Large intestine (tissue), 3 donors: ENCODE data around the gene CADM1. TPM values are rescaled to one million over a fixed set of nuclear protein-coding genes. Genes with fewer than 3 reads are reported as not detected.

ENCODE experiments used
- DNase-seq, 2 donors: peaks; one replicate each; pipeline versions ENCODE4 v3.0.0 to v3.0.0-alpha.2; 2013
- H3K27ac ChIP-seq: one replicate; pipeline ENCODE4 v1.5.1; 2013; ENCODE audit warnings: low read length
- H3K27me3 ChIP-seq: 2 replicates; pipeline ENCODE4 v1.6.1; 2013; ENCODE audit warnings: low read length; ENCODE audit not compliant: control insufficient read depth, insufficient read depth
- H3K36me3 ChIP-seq: 2 replicates; pipeline ENCODE4 v1.6.1; 2013; ENCODE audit warnings: low read length; ENCODE audit not compliant: control insufficient read depth, insufficient read depth
- H3K4me1 ChIP-seq: one replicate; pipeline ENCODE4 v1.6.1; 2013; ENCODE audit warnings: low read length; ENCODE audit not compliant: control insufficient read depth, insufficient read depth
- H3K4me3 ChIP-seq: one replicate; pipeline ENCODE4 v1.5.1; 2013; ENCODE audit warnings: low read length
- H3K9me3 ChIP-seq: one replicate; pipeline ENCODE4 v1.6.1; 2013; ENCODE audit warnings: mild to moderate bottlenecking, low read depth, low read length, moderate library complexity; ENCODE audit not compliant: control insufficient read depth
- WGBS: methylation state at CpG from one replicate; pipeline ENCODE4 v1.1.5; 2013; ENCODE audit warnings: low lambda C conversion rate; ENCODE audit not compliant: insufficient coverage; 5-methylcytosine and 5-hydroxymethylcytosine counted together
- polyA plus RNA-seq: library from polyadenylated mRNA; unstranded; fragments of 120-200 nt; gene quantifications from one replicate; pipeline ENCODE4 v1.2.1, GENCODE V29; 2013

CADM1 gene
- polyA plus RNA-seq, 1 donor: 32.7 TPM

DNA sequence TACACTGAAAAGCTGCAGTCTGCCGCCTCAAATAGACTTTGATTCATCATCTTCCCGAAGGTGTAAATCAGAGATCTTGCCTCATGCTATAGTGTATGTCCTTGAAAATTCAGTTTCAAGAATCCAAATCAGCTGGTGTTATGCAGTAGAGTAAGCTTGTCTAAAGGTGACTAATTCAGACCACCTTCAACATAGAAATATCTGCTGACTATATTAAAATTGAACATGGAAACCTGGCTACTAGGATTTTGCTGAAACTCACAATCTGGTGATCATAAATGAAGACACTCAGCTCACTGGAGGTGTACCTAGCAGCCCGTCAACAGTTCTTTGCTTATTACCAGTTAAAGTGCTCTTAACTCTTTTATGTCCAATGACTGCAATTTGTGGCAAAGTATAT, 266.6 kb downstream of the CADM1 start:
- 69% methylated on average over 2 of the region's 3 CpGs for WGBS

DNA sequence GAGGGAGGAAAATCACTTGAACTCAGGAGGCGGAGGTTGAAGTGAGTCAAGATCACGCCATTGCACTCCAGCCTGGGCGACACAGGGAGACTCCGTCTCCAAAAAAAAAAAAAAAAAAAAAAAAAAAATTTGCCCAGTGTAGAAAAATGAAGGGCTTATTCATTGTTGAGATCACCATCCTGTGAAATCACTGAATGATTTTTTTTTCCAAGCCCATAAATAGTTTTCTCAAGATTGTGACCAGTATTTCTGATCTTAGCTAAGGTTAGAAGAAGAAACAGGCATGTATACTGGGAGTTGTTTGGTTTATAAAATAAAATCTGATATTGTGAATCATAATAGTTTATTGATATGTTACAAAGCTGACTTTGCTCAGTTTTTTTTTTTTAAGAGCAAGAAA, 269.4 kb downstream of the CADM1 start:
- no peak overlapping the region for H3K27ac ChIP-seq
- H3K9me3 ChIP-seq: no peaks in the 10 kb centered on the region
- WGBS: no CpG with 5 or more reads among the region's 4 CpGs
- H3K4me1 ChIP-seq: no peaks in the 10 kb centered on the region
- no peaks in the 10 kb centered on the region for H3K27me3 ChIP-seq
- H3K4me3 ChIP-seq: no peak overlapping the region
- DNase-seq: no peak
- H3K36me3 ChIP-seq: no peaks in the 10 kb centered on the region

More for the DNA sequence above, 266.6 kb downstream of the CADM1 start:
- H3K9me3 ChIP-seq: no peaks in the 10 kb centered on the region
- DNase-seq: no peak
- no peak overlapping the region for H3K27ac ChIP-seq
- no peaks in the 10 kb centered on the region for H3K27me3 ChIP-seq
- H3K36me3 ChIP-seq: no peaks in the 10 kb centered on the region
- H3K4me3 ChIP-seq: no peak overlapping the region
- no peaks in the 10 kb centered on the region for H3K4me1 ChIP-seq

DNA sequence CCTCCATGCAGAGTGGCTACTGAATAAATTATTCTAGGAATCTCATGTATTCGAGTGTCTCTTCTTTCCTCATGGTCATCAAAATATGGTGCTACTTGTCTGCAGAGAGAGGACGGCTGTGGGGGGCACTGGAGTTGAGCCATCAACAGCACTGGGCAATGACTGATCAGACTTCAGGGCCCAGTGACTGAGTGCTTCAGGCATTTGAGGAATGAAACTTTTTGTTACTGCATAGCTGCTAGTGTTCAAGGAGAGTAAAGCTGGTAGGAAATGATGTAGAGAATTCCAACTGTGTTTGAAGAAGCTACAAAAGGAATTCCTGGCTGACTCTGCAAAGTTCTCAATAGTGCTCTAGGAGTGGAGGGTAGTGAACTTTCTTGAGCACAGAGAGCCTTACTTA, 277.7 kb downstream of the CADM1 start:
- WGBS: no CpG with 5 or more reads among the region's 2 CpGs
- H3K36me3 ChIP-seq: no peaks in the 10 kb centered on the region
- H3K27me3 ChIP-seq: no peaks in the 10 kb centered on the region
- H3K27ac ChIP-seq: no peak overlapping the region
- H3K4me1 ChIP-seq: no peaks in the 10 kb centered on the region
- H3K4me3 ChIP-seq: no peak overlapping the region
- no peak for DNase-seq
- no peaks in the 10 kb centered on the region for H3K9me3 ChIP-seq

DNA sequence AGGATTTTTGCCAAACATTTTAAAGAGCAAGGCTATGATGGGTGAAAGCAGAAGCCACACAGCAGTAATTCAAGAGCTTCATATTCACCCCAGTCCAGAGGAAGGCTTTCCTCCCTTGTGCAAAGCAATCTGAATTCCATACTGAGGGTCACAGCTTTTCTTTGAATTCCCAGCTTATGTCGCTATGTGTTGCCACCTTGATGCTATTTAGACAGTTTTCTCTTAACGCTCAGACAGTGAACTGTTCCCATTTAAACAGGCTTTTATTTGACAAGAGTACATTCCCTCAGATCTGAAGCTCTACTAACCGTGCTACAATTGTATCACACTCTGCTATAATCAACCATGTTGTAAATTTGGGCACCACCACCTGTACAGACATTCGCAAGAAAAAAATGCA, 279.7 kb downstream of the CADM1 start:
- Histone ChIP-seq H3K4me1 (no peaks in the 10 kb centered on the region), H3K27ac (no peak overlapping the region), H3K9me3 (no peaks in the 10 kb centered on the region), H3K36me3 (no peaks in the 10 kb centered on the region), H3K27me3 (no peaks in the 10 kb centered on the region), H3K4me3 (no peak overlapping the region)
- DNase-seq: no peak
- WGBS: 100% methylated on average over 1 of the region's 4 CpGs

DNA sequence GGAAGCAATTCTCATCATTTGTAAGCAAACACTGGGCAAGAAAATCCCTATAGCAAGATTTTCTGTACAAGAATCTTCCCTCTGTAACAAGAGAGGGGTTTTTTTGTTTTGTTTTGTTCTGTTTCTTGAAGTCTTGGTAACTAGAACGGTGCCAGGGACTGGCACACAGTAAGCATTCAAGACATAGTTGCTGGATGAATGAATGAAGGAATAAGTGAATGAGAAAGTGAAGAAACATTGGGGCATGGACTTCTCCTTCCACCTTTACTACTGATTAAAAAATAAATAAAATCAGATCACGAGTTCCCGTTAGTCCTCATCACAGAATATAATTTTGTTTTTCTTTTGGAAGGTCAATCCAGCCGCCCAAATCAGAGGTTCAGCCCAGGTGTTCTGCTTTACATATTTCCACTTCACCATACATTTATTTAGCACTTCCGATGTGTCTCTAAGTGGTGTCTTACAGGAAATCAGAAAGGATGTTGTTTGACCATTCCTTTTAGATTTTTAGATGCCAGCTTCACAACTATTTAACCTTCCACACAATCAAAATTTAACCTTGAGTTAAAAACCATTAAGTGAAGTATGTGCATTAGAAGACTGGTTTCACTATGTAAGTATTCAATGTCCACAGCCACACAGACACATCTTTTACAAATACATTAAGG, 281.2 kb downstream of the CADM1 start:
- DNase-seq: no peak
- no peaks in the 10 kb centered on the region for H3K9me3 ChIP-seq
- no peaks in the 10 kb centered on the region for H3K27me3 ChIP-seq
- no peaks in the 10 kb centered on the region for H3K4me1 ChIP-seq
- H3K36me3 ChIP-seq: no peaks in the 10 kb centered on the region
- no peak overlapping the region for H3K27ac ChIP-seq
- H3K4me3 ChIP-seq: no peak overlapping the region
- WGBS: 100% methylated on average over 4 of the region's 5 CpGs

DNA sequence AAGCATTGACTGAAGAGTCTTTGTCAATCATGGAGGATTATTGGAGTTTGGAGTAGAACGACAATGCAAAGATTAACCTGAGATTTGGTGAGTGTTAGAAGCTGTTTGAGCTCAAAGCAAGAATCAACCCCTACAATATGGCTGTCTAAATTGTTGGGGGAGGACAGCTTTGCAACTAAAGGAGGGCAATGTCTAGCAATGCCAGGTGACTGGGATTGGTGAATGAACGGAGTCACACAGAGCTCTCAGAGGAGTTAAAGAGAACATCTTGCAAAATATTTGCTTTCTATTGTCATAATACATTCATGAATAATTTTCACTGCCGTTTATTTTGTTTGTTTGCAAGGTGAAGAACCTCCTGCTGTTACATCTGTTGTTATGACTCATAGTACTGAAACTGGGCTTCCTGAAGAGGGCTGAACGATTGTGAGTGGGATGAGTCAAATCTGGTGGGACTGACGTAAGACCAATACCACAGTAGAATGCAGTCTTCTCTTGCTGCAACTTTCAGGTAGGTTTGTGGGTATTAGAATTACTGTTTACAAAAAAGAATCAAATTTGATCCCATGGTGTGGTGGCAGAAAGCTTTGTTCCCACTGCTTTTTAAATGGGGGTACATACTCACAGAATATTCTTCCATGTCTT, 281.9 kb downstream of the CADM1 start:
- DNase-seq: no peak
- WGBS: 100% methylated on average over 1 of the region's 5 CpGs
- Histone ChIP-seq H3K36me3 (no peaks in the 10 kb centered on the region), H3K4me1 (no peaks in the 10 kb centered on the region), H3K27me3 (no peaks in the 10 kb centered on the region), H3K27ac (no peak overlapping the region), H3K9me3 (no peaks in the 10 kb centered on the region), H3K4me3 (no peak overlapping the region)

DNA sequence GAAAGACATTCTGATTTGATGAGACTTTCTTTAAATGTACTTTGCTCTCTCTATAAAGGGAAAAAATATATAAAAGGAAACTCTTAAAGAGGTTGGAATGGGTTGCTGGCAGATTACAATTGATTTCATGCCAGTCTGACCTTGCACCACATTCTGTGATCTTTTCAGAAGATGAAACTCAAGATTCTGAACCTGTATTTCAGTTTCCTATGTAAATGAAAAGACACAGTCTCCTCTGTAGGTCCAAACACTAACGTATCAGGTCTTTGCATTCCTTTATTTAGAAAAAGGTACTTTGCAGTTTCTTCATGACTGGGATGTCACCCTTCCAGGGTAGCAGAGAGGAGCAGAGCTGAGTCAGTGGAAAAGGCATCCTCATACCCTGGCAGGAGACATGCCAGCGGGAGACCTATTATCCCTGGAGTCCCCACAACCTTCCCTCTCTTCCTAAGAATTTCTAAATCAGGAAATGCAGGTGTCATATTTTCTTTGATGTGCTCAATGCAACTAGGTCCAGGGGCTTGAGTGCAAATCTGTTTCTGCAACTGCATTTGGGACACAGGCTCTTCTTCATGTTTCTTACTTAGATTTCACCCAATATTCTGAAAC, 282.6 kb downstream of the CADM1 start:
- DNase-seq: no peak

DNA sequence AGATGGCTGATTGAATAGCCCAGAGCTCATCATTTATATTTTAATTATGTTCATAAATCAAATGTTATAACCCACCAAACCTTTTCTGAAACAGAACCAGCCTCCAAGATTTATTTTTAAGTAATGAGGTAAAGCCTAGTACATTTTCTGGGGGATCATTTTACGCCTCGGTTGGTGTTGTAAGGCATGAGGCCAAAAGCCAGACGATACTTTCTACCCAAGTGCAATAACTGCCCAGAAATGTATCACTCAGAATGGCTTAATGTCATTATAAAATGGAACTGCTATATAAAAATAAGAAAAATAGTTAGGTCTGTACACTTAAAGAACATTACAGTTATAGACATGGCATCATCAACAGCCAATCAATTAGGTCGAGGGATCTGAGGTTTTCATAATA, 283.3 kb downstream of the CADM1 start:
- no peaks in the 10 kb centered on the region for H3K27me3 ChIP-seq
- DNase-seq: no peak
- WGBS: no CpG with 5 or more reads among the region's 4 CpGs
- no peaks in the 10 kb centered on the region for H3K9me3 ChIP-seq
- H3K4me1 ChIP-seq: no peaks in the 10 kb centered on the region
- H3K4me3 ChIP-seq: no peak overlapping the region
- no peaks in the 10 kb centered on the region for H3K36me3 ChIP-seq
- no peak overlapping the region for H3K27ac ChIP-seq

More for the DNA sequence above, 282.6 kb downstream of the CADM1 start:
- no peaks in the 10 kb centered on the region for H3K9me3 ChIP-seq
- H3K27me3 ChIP-seq: no peaks in the 10 kb centered on the region
- H3K4me1 ChIP-seq: no peaks in the 10 kb centered on the region
- H3K27ac ChIP-seq: no peak overlapping the region
- H3K36me3 ChIP-seq: no peaks in the 10 kb centered on the region
- no CpG with 5 or more reads among the region's 2 CpGs for WGBS
- no peak overlapping the region for H3K4me3 ChIP-seq

DNA sequence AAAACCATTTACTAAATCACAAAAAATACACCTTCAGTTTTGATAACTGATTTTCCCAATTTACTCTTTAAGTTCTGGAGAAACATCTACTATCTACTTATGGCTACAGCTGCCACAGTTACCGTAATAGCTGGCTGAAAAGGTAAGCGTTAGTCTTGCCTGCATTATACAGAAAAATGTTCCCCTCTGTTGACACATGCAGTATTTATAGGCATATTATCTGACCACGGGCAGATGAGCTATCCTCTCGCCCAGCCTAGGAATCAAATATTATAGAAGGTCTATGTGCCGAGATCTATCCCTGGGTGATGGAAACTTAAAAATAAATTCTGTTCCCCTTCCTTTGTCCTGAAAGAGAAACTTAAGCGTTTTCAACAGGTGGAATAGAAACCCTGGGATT, 283.8 kb downstream of the CADM1 start:
- Histone ChIP-seq H3K36me3 (no peaks in the 10 kb centered on the region), H3K4me1 (no peaks in the 10 kb centered on the region), H3K27ac (no peak overlapping the region), H3K9me3 (no peaks in the 10 kb centered on the region), H3K4me3 (no peak overlapping the region), H3K27me3 (no peaks in the 10 kb centered on the region)
- no CpG with 5 or more reads among the region's 6 CpGs for WGBS
- no peak for DNase-seq

DNA sequence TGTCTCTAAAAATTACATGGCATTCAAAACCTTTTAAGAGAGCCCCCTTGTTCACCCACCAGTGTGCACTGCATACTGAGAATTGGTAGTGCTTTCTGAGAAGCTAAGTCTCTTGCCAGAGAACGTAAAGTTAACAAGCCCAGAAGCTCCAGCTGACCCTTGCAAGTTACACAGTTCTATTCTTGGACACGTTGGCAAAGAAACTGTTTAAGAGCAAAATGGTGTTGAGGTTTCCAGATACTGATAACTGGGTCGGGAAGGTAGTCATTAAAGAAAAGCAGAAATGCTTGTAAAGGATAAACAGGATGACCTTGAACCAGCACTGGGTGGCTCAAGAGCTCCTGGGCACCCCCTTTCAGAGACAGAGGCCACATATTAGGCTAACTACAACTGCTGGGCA, 284.8 kb downstream of the CADM1 start:
- no peak for DNase-seq
- Histone ChIP-seq H3K36me3 (no peaks in the 10 kb centered on the region), H3K4me1 (no peaks in the 10 kb centered on the region), H3K27ac (no peak overlapping the region), H3K9me3 (no peaks in the 10 kb centered on the region), H3K27me3 (no peaks in the 10 kb centered on the region), H3K4me3 (no peak overlapping the region)
- WGBS: no CpG with 5 or more reads among the region's 3 CpGs
